DMS53 (cell line): ENCODE results near the gene EXOC4.

Experiments used
- DNase-seq: peaks from one replicate; lab custom pipeline; 2025; lab: John Stamatoyannopoulos, UW

The EXOC4 gene

GRCh38 chr7:133540096-133540860, 287.4 kb downstream of the EXOC4 start:
- no peak for DNase-seq

GRCh38 chr7:133542209-133542780, 289.4 kb downstream of the EXOC4 start:
- DNase-seq = no peak

- no peak for DNase-seq
Observed at GRCh38 chr7:133543657-133544056, 290.8 kb downstream of the EXOC4 start.

GRCh38 chr7:133545618-133546017, 292.7 kb downstream of the EXOC4 start:
- no peak for DNase-seq

GRCh38 chr7:133547981-133548380, 295.1 kb downstream of the EXOC4 start:
- no peak for DNase-seq

- no peak for DNase-seq
Observed at GRCh38 chr7:133549633-133550032, 296.8 kb downstream of the EXOC4 start.

GRCh38 chr7:133550145-133550544, 297.3 kb downstream of the EXOC4 start:
- no peak for DNase-seq

- DNase-seq = no peak
Observed at GRCh38 chr7:133550811-133551210, 297.9 kb downstream of the EXOC4 start.

- DNase-seq = no peak
Observed at GRCh38 chr7:133551466-133551865, 298.6 kb downstream of the EXOC4 start.

GRCh38 chr7:133552079-133552478, 299.2 kb downstream of the EXOC4 start:
- no peak for DNase-seq

- DNase-seq = no peak
Observed at GRCh38 chr7:133554330-133554729, 301.5 kb downstream of the EXOC4 start.

- DNase-seq = no peak
Observed at GRCh38 chr7:133556048-133556447, 303.2 kb downstream of the EXOC4 start.

GRCh38 chr7:133556553-133556952, 303.7 kb downstream of the EXOC4 start:
- DNase-seq = no peak

GRCh38 chr7:133560900-133561299, 308.0 kb downstream of the EXOC4 start:
- no peak for DNase-seq

- no peak for DNase-seq
Observed at GRCh38 chr7:133561396-133561795, 308.5 kb downstream of the EXOC4 start.

- DNase-seq = no peak
Observed at GRCh38 chr7:133562621-133563020, 309.7 kb downstream of the EXOC4 start.

- DNase-seq = no peak
Observed at GRCh38 chr7:133563251-133563650, 310.4 kb downstream of the EXOC4 start.

- no peak for DNase-seq
Observed at GRCh38 chr7:133564484-133564883, 311.6 kb downstream of the EXOC4 start.

- no peak for DNase-seq
Observed at GRCh38 chr7:133568544-133568943, 315.7 kb downstream of the EXOC4 start.

GRCh38 chr7:133570321-133570720, 317.4 kb downstream of the EXOC4 start:
- DNase-seq = no peak

- DNase-seq = no peak
Observed at GRCh38 chr7:133571076-133571475, 318.2 kb downstream of the EXOC4 start.

- no peak for DNase-seq
Observed at GRCh38 chr7:133572087-133572486, 319.2 kb downstream of the EXOC4 start.

GRCh38 chr7:133572843-133573242, 320.0 kb downstream of the EXOC4 start:
- peak; percentile 33 for DNase-seq
